Mononuclear cell (primary cell): ENCODE measurements around the gene KLHDC7B. TPM values are rescaled to one million over a fixed set of nuclear protein-coding genes. Genes with fewer than 3 reads are reported as not detected.
"Not testable (repeated sequence)": the region's sequence is repeated elsewhere in the genome, so short reads cannot be mapped to it uniquely, and the experiment has no call there.

Source experiments
- H3K27me3 ChIP-seq: 2 replicates; pipeline ENCODE4 v1.6.0; 2011; ENCODE audit warnings: low read length, control low read depth; ENCODE audit not compliant: insufficient read depth
- H3K4me1 ChIP-seq: 2 replicates; pipeline ENCODE4 v1.5.1; 2011; ENCODE audit warnings: mild to moderate bottlenecking, low read length, control low read depth; ENCODE audit not compliant: insufficient read depth
- H3K4me3 ChIP-seq: 2 replicates; pipeline ENCODE4 v1.5.1; 2011; ENCODE audit warnings: mild to moderate bottlenecking, low read length, moderate library complexity
- H3K9me3 ChIP-seq: 2 replicates; pipeline ENCODE4 v1.5.1; 2011; ENCODE audit warnings: low read depth, mild to moderate bottlenecking, control low read depth, low read length
- total RNA-seq: library from RNA; depleted of rRNA; stranded (reverse); fragments of >200 nt; gene quantifications from one replicate; pipeline ENCODE4 v1.2.3, GENCODE V29; 2012

Gene KLHDC7B
- total RNA-seq, 1 donor, result 1.7 TPM

- Histone ChIP-seq H3K27me3 (no peaks in the 10 kb centered on the region), H3K4me1 (peaks cover 84% of the 10 kb centered on the region), H3K4me3 (peak overlapping the region; percentile 94), H3K9me3 (no peaks in the 10 kb centered on the region)
Observed at GRCh38 chr22:50531546-50531961, 14.1 kb upstream of the KLHDC7B start.

GRCh38 chr22:50531962-50532674, 13.6 kb upstream of the KLHDC7B start:
- no peaks in the 10 kb centered on the region for H3K9me3 ChIP-seq
- peaks cover 84% of the 10 kb centered on the region for H3K4me1 ChIP-seq
- H3K27me3 ChIP-seq, result no peaks in the 10 kb centered on the region
- peak overlapping the region; percentile 94 for H3K4me3 ChIP-seq

- Histone ChIP-seq H3K4me1 (peaks cover 84% of the 10 kb centered on the region), H3K27me3 (no peaks in the 10 kb centered on the region), H3K4me3 (peak overlapping the region; percentile 94), H3K9me3 (no peaks in the 10 kb centered on the region)
Observed at GRCh38 chr22:50532824-50533796, 12.6 kb upstream of the KLHDC7B start.

GRCh38 chr22:50533856-50534711, 11.6 kb upstream of the KLHDC7B start:
- H3K4me1 ChIP-seq, result peaks cover 85% of the 10 kb centered on the region
- H3K27me3 ChIP-seq, H3K9me3 ChIP-seq, H3K4me3 ChIP-seq: not testable (repeated sequence)

- no peaks in the 10 kb centered on the region for H3K9me3 ChIP-seq
- H3K4me1 ChIP-seq, result peaks cover 89% of the 10 kb centered on the region
- H3K27me3 ChIP-seq, result no peaks in the 10 kb centered on the region
- H3K4me3 ChIP-seq, result no peak overlapping the region
Observed at GRCh38 chr22:50535113-50535512, 10.6 kb upstream of the KLHDC7B start.

GRCh38 chr22:50536226-50536625, 9.5 kb upstream of the KLHDC7B start:
- H3K4me1 ChIP-seq, result peaks cover 96% of the 10 kb centered on the region
- no peak overlapping the region for H3K4me3 ChIP-seq
- no peaks in the 10 kb centered on the region for H3K27me3 ChIP-seq
- H3K9me3 ChIP-seq, result no peaks in the 10 kb centered on the region

- peaks cover 100% of the 10 kb centered on the region for H3K4me1 ChIP-seq
- H3K9me3 ChIP-seq, result no peaks in the 10 kb centered on the region
- no peaks in the 10 kb centered on the region for H3K27me3 ChIP-seq
- H3K4me3 ChIP-seq, result no peak overlapping the region
Observed at GRCh38 chr22:50537765-50538164, 7.9 kb upstream of the KLHDC7B start.

GRCh38 chr22:50540381-50540780, 5.3 kb upstream of the KLHDC7B start:
- Histone ChIP-seq H3K9me3 (no peaks in the 10 kb centered on the region), H3K4me3 (no peak overlapping the region), H3K27me3 (no peaks in the 10 kb centered on the region), H3K4me1 (peaks cover 100% of the 10 kb centered on the region)

- Histone ChIP-seq H3K4me1 (peaks cover 97% of the 10 kb centered on the region), H3K4me3 (peak overlapping the region; percentile 10)
- H3K27me3 ChIP-seq, H3K9me3 ChIP-seq: not testable (repeated sequence)
Observed at GRCh38 chr22:50541667-50542026, 4.1 kb upstream of the KLHDC7B start.

- Histone ChIP-seq H3K9me3 (no peaks in the 10 kb centered on the region), H3K4me1 (peaks cover 96% of the 10 kb centered on the region), H3K4me3 (peak overlapping the region; percentile 10), H3K27me3 (no peaks in the 10 kb centered on the region)
Observed at GRCh38 chr22:50542416-50542927, 3.2 kb upstream of the KLHDC7B start.

GRCh38 chr22:50544078-50544745, 1.5 kb upstream of the KLHDC7B start:
- H3K27me3 ChIP-seq, result no peaks in the 10 kb centered on the region
- H3K4me3 ChIP-seq, result peak overlapping the region; percentile 10
- peaks cover 93% of the 10 kb centered on the region for H3K4me1 ChIP-seq
- no peaks in the 10 kb centered on the region for H3K9me3 ChIP-seq

- no peaks in the 10 kb centered on the region for H3K27me3 ChIP-seq
- H3K4me1 ChIP-seq, result peaks cover 93% of the 10 kb centered on the region
- no peak overlapping the region for H3K4me3 ChIP-seq
- H3K9me3 ChIP-seq, result no peaks in the 10 kb centered on the region
Observed at GRCh38 chr22:50544746-50545253, 899 bp upstream of the KLHDC7B start.

- Histone ChIP-seq H3K4me3 (no peak overlapping the region), H3K27me3 (no peaks in the 10 kb centered on the region), H3K9me3 (no peaks in the 10 kb centered on the region), H3K4me1 (peaks cover 81% of the 10 kb centered on the region)
Observed at GRCh38 chr22:50546326-50547262, 895 bp downstream of the KLHDC7B start.
